Sciatic nerve (tissue), 2 donors: Measurements from ENCODE around the gene IFITM10. TPM values are rescaled to one million over a fixed set of nuclear protein-coding genes. Genes with fewer than 3 reads are reported as not detected.
A peak's percentile ranks its signal among the peaks of the same experiment; 100 is the strongest.

Source experiments
- ATAC-seq: fragments of 200-7000 bp; cut with Tn5 transposase; one replicate; pipeline ENCODE4 v1.9.1; 2020; ENCODE audit warnings: mild to moderate bottlenecking, moderate library complexity
- DNase-seq: peaks from one replicate; pipeline ENCODE4 v3.0.0-alpha.2; 2020; ENCODE audit warnings: low spot score
- intact Hi-C: fragments of 100-400 bp; cut with DNase I; formaldehyde crosslinking; loops from one replicate; pipeline ENCODE4 v1.14.2; 2022
- total RNA-seq: library from RNA; stranded (reverse); fragmentation: NEBNext Ultra II Directional; extraction: Animal tissue kit (Norgen Biotek cat#: 25700); gene quantifications from one replicate; pipeline ENCODE4 v1.2.1, GENCODE V29; 2021
- donor health status: DM: no; HTN: no; CAD: no.
- donor health status: DM: no; HTN: no; CAD: no.

The IFITM10 gene
- total RNA-seq, 1 donor from 2014 or later, result 3.4 TPM

DNA sequence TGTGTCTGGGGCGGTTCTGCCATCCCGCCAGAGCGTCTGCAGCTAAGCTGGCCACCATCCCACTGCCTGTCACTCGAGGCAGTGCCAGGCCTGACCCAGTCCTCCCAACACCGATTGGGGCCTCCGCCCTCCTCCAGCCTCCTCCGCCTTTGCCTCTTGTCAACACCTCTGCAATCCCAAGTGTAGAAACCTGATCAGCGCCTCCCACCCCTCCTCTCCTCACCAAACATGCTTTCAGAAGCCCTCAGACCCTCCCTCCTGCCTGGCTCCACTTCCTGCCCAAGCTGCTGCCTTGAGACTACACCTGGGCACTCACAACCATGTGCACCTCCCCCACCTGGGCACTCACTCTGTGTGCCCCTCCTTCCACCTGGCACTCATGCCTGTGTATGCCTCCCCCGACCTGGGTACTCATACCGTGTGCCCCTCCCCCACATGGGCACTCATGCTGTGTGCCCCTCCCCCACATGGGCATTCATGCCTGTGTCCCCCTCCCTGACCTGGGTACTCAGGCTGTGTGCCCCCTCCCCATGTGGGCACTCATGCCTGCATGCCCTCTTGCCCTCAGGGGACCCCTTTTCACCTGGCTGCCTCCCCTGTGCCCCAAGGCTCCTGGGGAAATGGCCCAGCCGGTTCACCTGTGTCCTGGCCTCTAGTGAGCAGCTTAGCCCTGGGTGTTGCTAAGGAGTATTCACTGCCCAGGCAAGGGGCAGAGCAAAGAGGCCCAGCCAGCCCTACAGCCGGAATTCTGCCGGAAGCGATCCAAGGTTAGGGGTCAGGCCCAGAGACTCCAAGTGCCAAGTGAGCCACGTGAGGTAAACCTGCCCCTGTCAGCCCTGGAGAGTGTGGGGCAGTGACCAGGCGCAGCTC is 5.5 kb upstream of the IFITM10 start:
- ATAC-seq, result no peak
- no peak for DNase-seq
- intact Hi-C loops, result no loop called here

DNA sequence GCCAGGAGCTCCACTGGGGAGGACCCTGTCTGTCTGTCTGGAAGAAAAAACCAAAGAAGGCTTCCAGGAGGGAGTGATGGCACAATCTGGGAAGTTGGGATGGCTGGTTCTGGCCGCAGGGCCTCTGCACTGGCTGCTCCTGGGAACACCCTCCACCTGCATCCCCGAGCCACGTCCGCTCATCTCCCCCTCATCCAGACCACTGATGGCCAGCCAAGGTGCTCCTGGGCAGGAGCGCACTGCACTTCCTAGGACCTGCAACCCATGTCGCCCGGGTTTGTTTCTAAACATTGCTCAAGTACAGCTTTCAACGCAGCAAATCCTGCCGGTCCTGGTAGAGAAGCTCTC is 4.9 kb upstream of the IFITM10 start:
- intact Hi-C loops, result no loop called here
- ATAC-seq (no peak), DNase-seq (no peak)

DNA sequence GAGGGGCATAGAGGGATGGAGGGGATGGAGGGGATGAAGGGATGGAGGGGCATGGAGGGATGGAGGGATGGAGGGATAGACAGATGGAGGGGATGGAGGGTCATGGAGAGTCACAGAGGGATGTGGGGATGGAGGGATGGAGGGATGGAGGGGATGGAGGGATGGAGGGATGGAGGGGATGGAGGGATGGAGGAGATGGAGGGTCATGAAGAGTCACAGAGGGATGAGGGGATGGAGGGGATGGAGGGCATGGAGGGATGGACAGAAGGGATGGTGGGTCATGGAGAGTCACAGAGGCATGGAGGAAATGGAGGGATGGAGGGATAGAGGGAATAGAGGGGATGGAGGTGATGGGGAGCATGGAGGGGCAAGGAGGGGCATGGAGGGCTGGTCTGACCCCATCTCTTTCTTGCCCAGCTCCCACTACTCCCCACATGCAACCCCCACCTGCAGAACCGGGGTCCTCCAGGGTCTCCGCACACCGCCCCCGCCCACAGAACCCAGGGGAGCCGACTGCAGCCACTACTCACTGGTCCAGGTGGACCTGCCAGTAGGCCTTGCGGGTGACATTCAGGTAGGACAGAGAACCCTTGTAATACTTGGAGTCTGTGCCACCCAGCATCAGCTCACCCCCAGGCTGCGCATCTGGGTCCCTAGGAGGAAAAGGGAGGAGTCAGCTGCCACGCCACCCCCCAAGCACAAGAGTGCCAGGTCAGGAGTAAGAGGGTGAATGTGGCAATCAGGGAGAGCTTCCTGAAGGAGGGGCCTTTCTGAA is 4.2 kb upstream of the IFITM10 start:
- ATAC-seq (no peak), DNase-seq (no peak)
- intact Hi-C loops, result no loop called here

DNA sequence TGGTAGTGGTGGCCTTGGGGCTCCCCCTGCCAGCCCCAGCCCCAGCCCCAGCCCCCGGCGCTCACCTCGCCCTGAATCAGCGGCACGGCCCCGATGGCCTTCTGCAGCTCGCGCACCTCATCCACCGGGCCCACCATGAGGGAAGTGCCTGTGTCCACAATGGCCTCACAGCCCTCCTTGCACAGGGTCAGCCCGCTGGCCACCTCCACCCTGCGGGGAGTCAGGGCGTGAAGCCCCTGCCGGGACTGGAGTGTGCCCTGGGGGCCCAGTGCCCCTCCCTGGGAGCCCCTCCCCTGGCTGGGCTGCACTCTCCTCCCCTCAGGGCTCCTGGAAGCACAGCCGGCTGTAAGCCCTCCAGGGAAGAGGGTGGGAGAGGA is 3.5 kb upstream of the IFITM10 start:
- intact Hi-C loops, result no loop called here
- DNase-seq (no peak), ATAC-seq (no peak)

DNA sequence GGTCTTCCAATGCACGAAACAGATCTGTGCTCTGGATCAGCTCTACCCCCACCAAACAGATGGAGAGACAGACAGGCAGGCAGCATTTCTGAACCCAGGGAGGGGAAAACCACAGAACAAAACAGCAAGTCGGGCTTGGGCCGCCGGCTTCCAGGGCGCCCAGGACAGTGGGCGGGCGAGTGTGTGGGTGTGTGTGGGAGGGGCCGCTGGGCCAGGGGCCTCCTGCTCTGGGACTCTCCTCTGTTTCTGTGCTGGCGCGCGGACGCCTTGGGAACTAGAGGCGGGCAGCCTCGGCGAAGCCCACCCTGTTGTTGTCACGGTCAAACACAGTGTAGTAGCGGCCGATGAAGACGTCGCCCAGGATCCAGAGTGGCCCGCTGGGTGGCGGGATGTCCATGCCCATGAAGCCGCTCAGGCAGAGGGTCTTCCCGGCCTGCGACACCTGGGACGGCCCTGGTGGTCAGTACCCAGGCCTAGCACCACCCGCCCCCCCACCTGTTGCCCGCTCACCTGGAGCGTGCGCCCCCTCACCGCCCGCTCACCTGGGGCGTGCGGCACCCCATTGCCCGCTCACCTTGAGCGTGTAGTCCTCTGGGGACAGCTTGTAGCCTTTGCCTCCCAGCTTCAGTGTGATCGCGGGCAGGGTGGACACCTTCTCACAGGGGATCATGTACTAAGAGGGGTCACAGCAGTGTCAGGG is 3.0 kb upstream of the IFITM10 start:
- DNase-seq, result no peak
- no peak for ATAC-seq
- intact Hi-C loops, result no loop called here

DNA sequence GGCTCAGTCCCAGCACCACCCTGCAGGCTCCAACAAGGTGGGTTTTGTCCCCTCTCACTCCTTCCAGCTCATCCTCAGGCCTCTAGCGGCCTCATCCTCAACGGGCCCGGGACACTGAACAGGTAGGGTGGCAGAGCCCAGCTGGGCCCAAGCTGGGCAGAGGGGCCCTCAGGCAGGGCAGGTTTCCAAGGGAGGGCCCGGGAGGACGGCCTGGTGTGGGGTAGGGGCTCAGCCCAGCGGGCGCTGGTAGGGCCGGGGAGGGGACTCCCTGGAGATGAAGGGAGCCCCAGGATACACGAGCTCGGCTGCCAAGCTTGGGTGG is 2.5 kb upstream of the IFITM10 start:
- no peak for DNase-seq
- no peak for ATAC-seq
- intact Hi-C loops, result no loop called here

DNA sequence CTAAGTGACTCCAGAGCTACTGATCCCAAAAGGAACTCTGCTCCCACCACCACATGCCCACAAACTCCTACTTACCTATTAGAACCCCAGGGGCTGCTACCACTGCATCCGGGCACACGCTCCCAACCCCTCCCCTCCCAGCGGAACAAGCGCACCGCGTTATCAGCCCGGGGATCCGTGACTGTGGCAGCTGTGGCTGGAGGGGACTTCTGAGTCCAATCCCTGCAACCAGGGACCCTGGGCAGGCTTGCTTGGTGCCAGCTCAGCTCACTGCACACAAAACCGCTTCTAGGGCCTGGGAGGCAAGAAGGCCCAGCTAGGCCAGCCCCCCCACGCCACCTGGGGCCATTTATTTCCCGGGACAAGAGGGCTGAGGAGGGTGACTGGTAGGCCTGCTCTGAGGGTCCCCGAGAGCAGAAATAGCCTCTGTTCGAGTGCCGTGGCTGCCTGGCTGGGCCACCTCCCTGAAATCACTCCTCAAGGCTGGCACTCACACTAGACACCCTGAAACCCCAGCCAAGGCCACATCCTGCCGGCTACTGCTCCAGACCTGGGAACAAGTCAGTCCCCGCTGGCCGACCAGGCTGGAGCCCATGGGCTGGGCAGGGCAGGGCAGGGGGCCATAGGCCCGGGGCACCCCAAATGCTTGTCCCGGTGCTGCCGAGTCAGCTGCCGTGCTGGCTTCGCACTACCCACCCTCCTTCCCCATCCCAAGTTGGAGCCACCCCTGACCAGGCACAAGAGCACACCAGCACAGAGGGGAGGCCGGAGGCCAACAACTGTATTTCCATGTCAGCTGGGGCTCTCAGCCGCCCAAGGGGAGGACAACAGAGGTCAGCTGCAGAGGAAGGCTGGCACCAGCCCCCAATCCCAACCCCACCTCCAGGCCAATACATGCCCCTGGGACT is 1.9 kb upstream of the IFITM10 start:
- intact Hi-C loops, result no loop called here
- ATAC-seq, result no peak
- DNase-seq, result no peak

DNA sequence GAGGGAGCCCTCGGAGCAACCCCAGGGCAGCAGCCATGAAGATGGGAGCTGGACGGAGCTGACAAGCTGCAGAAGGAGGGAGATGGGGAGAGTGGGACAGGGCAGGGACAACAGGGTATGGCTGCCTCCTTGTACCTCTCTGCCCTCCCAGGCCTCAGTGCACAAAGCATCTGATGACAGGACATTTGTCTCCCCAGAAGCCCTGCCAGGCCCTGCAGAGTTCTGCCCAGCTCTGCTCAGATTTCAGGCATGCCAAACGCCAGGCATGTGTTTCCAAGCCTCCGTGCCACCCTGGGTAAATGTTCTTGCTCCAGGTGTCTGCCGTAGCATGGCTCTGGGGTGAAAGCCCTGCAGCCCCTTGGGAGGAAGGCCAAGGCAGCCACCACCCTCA is 1.1 kb upstream of the IFITM10 start:
- intact Hi-C loops, result no loop called here
- no peak for DNase-seq
- peak; percentile 1 for ATAC-seq

DNA sequence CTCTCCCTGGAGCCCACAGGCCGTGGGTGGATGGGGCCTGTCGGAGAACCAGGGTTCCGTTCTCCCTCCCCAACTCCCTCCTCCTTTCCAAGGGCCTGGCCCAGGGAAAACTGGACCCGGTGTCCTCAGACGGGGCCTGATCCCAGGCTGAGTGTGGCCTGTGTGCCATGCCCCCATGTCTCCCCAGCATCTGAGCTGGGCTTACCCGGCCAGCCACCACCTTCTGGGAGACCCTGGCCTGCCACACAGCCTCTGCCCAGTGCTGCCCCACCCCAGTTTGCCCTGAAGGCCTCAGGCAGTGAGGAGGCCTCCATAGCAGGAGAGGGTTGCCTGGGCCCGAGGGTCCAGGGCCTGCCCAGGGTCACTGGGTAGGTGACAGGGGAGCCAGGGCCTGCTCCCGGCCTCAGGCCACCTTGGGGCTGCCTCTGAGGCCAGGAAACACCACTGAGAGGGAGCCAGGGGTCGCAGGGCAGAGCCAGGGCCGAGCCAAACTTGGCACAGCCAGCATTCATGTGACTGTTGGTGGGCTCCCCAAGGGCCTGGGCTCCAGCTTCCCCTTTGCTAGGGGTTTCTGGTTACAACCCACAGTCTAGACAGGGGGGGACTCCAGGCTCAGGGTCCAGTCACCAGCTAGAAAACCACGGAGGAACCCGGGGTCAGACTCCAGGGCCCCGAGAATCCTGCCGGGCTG is 590 bp upstream of the IFITM10 start:
- DNase-seq (peak; percentile 62), ATAC-seq (peak; percentile 6)
- intact Hi-C loops, result no loop called here

DNA sequence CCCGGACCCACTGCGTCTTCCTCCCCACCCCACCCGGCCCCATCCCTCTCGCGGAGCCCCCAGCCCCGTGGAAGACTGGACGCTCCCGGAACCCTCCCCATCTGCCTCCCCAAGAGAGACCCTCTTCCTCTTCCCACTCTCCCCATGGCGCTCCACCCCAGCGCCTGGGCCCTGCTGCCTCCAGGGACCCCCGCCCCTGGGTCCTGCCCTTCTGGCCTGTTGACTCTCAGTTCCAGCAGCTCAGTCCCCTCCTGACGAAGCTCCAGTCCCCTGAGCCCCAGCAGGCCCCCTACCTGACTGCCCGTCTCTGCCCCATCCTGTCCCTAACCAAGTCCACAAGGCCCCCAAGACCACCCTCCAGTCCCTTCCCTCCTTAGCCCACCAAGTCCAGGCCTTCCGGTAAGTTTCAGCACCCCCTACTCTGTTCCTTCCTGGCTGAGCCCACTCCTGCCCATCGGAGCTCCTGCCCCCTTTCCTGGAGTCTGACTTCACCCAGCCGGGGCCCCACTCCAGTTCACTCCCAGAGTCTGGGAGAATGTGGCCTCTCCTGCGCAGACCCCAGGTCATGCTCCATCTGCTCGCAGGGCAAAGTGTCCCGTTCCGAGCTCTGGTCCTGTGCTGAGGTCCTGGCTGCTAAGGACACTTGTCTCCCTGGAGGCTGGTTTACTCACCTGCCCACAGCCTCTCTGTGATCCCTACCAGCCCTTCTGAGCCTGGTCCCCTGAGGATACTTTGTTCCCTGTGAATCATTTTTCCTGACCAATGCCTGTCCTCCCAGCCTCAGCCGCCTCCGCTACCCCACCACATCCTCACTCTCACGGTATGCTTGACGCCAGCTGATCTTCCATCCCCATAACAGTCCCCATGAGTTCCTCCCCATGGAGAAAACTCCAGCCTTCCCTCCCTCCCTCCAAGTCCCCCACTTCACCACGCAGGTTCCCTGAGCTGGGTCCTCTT is 722 bp downstream of the IFITM10 start:
- intact Hi-C loops, result no loop called here
- ATAC-seq (no peak), DNase-seq (no peak)

DNA sequence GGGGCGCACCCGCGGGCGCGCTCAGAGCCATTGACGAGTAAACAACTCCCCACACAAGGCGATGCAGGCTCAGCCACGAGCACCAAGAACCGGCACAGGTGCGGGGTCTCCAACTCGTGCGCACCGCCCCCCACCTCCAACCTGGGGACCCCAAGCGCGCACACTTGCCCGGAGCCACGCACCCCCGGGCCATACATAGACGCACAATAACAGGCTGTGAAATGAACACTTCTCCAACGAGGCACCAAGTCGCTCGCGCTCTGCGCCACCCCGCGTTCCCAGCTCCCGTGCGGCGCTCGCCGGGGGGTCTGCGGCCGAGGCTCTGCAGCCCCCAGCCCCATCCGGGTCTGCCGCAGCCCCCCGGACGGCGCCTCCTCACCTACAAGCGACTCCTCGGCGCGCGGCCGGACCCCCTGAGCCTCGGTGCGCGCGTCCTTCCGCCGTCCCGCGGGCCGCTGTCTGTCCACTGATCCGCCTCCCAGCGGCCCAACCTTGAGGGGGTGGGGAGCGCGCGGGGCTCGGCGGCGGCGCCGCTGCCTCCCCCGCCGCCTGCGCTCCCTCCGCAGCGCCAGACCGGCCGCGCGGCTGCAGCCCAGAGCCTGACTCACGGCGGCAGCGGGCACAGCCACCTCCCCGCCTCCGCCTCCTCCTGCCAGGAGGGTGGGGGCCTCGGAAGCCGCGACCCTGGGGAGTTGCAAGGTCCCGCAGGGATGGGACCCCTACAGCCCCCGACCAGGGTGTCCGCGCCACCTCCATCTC is 1.6 kb downstream of the IFITM10 start:
- ATAC-seq (no peak), DNase-seq (no peak)
- intact Hi-C loops, result no loop called here

DNA sequence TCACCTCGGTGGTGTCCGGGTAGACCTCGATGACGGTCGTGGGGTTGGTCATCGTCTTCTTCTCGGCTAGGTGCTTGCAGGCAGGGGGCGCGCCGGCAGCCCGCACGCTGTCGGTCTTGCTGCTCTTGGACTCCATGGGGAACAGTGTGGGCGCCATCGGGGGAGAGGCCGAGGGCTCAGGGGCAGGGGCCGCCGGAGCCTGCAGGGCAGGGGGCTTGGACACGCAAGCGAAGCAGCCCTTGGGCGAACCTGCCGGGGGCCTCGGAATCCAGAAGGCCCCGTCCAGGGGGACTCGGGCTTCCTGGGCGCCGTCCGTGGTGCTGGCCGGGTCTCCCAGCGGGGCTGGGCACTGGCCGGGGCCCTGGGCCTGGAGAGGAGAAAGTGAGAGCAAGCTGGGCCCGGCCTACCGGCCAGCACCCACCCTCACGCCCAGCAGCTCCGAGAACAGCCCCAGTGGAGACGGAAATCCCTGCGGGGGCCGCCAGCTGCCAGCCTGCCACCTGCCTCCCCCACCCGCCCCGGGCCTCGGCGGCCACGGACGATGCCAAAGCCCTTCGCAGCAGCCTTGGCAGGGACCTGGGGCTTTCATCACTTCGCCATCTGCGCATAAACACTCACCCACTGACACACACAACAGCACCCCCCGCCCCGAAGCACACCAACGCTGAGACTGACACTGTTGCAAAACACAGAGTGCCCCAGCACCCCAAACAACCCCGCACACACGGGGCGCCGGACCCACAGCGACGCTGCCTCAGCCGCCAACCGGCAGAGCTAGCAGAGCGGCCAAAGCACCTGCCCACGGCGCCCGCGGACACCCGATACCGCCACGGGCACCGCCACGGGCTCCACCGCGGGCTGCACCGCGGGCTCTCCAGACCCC is 2.4 kb downstream of the IFITM10 start:
- intact Hi-C loops, result no loop called here
- no peak for ATAC-seq
- DNase-seq, result no peak

DNA sequence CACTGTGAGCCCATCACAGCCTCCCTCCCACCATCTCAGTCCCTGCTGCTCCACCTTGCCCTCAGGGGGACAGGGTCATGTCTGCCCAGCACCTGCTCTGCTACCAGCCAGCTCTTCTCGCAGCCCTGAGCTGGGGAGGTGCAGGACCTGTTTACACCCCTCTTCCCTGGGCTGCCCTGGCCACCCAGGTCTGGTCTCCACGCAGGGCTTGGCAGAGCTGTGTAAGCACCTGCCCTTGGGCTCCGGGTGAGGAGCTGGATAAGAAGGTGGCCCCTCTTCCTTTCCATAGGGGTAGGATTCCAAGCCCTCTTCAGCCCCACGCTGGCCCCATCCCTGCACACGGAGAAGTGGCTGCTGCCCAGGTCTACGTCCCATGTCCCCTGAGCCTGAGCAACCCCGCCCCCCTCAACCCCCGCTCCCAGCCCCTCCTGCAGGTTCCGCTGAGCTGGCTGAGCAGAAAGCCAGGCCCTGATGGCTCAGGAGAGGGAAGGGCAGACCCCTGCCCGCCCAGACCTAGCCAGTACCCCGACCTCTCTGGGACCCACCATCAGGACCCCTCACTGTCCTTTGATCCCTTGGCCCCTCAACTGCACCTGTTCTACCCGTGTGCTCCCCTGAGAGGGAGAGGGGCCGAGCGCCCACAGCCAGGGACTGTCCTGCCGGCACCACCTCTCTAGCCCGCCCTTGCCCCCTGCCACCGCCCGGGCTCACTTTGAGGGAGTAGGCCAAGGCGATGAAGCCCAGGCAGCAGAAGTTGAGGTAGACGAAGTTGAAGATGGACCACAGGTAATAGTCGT is 3.2 kb downstream of the IFITM10 start:
- ATAC-seq (no peak), DNase-seq (peak; percentile 55)
- intact Hi-C loops, result no loop called here

DNA sequence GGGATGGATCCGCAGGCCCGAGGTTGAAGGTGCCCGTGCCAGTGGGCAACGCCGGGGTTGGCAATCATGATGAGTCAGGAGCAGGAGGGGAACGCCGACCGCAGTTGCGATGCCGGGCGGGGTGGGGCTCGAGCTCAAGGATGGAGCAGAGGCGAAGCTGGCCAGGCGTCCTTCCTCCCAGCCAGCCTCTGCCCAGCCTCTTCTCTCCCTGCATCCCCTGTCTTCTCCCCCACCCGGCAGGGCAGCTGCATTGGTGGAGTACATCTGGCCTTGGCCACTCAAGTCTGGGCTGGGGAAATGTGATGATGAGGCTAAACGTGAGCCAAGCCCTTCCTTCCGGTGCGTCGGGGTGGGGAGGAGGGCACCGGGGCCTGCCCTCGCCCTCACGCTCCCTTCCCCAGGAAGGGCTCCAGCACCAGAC is 3.9 kb downstream of the IFITM10 start:
- intact Hi-C loops, result no loop called here
- ATAC-seq (peak; percentile 13), DNase-seq (peak; percentile 63)

DNA sequence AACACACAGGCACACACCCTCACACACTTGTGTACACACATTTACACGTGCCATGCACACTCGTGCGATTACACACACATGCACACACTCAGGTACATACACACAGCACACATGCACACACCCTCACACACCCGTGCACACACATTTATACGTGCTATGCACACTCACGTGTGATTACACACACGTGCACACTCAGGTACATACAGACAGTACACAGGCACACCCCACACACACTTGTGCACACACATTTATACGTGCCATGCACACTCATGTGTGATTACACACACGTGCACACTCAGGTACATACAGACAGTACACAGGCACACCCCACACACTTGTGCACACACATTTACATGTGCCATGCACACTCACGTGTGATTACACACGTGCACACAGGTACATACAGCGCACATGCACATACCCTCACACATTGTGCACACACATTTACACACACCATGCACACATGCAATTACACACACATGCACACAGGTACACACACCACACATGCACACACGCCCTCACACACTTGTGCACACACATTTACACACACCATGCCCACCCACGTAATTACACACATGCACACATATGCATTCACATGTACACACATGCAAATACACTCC is 4.6 kb downstream of the IFITM10 start:
- no peak for ATAC-seq
- DNase-seq, result peak; percentile 32
- intact Hi-C loops, result no loop called here
